T-helper 1 cell treated with Interleukin-12 subunit alpha and Interleukin-12 subunit beta and Interleukin-4 antibody, amounts not matched to agents 30 μg/mL and 1 μg/mL, for 36 hours (primary cell): ENCODE data around the gene KRT4.

Source experiments
- H3K27ac Mint-ChIP-seq: one replicate; pipeline ENCODE4 v1.8.0; 2021; ENCODE audit warnings: mild to moderate bottlenecking, mixed read lengths
- H3K27me3 Mint-ChIP-seq: one replicate; pipeline ENCODE4 v1.8.0; 2021; ENCODE audit warnings: low read depth, mixed read lengths
- H3K36me3 Mint-ChIP-seq: one replicate; pipeline ENCODE4 v1.8.0; 2021; ENCODE audit warnings: low read depth, mixed read lengths
- H3K4me1 Mint-ChIP-seq: one replicate; pipeline ENCODE4 v1.8.0; 2021; ENCODE audit warnings: low read depth, mixed read lengths
- H3K4me3 Mint-ChIP-seq: one replicate; pipeline ENCODE4 v1.8.0; 2021; ENCODE audit warnings: mild to moderate bottlenecking, moderate library complexity, mixed read lengths
- H3K9me3 Mint-ChIP-seq: one replicate; pipeline ENCODE4 v1.8.0; 2021; ENCODE audit warnings: mixed read lengths

The KRT4 gene

GRCh38 chr12:52788876-52789636 lies 24.9 kb downstream of the KRT4 start:
- H3K4me3 Mint-ChIP-seq: no peak overlapping the region
- H3K36me3 Mint-ChIP-seq: no peaks in the 10 kb centered on the region
- H3K27me3 Mint-ChIP-seq: peaks cover 38% of the 10 kb centered on the region
- H3K27ac Mint-ChIP-seq: no peak overlapping the region
- no peaks in the 10 kb centered on the region for H3K9me3 Mint-ChIP-seq
- H3K4me1 Mint-ChIP-seq: peaks cover 2% of the 10 kb centered on the region

GRCh38 chr12:52788192-52788875 lies 25.6 kb downstream of the KRT4 start:
- Mint-ChIP-seq H3K9me3 (no peaks in the 10 kb centered on the region), H3K27me3 (peaks cover 42% of the 10 kb centered on the region), H3K27ac (no peak overlapping the region), H3K36me3 (no peaks in the 10 kb centered on the region), H3K4me3 (no peak overlapping the region), H3K4me1 (peaks cover 2% of the 10 kb centered on the region)

DNA sequence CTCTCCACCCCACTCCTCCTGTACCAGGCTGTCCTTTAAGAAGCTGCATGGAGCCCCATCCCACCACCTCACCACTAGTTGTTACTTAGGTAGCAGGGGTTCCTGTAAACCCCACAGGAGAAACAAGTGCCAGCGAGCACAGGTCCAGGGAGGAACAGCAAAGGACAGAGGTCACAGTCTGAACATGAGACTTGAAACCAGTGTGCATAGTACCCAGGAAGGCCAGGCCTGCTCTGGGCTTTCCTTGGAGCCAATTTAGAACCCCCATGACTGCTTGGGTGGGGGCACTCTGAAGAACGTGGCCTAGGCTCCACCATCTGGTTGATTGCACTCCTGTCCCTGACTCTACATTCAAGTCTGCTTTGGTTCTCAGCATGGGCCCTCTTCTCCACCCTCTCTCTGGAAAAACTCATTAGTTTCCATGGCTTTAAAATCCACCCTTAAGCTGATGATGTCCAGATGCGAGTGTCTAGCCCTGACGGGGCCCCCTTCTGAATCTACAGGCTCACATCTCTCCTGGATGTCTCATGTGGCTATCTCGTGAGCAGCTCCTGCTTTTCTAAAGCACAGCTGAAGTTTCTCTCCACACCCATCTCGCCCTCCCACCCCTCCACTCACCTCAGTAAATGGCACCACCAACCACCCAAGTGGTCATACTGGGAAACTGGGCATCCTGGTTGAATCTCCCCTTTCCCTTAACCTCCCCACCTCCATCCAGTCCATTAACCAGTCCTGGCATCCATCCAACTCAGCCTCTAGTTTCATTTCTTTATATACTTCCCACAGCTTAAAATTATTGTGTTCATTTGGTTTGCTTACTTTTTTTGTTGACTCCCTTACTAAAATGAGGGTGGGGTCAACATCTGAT lies 26.4 kb downstream of the KRT4 start:
- no peaks in the 10 kb centered on the region for H3K36me3 Mint-ChIP-seq
- H3K4me1 Mint-ChIP-seq: peaks cover 2% of the 10 kb centered on the region
- no peaks in the 10 kb centered on the region for H3K9me3 Mint-ChIP-seq
- H3K27me3 Mint-ChIP-seq: peaks cover 42% of the 10 kb centered on the region
- no peak overlapping the region for H3K27ac Mint-ChIP-seq
- H3K4me3 Mint-ChIP-seq: no peak overlapping the region

DNA sequence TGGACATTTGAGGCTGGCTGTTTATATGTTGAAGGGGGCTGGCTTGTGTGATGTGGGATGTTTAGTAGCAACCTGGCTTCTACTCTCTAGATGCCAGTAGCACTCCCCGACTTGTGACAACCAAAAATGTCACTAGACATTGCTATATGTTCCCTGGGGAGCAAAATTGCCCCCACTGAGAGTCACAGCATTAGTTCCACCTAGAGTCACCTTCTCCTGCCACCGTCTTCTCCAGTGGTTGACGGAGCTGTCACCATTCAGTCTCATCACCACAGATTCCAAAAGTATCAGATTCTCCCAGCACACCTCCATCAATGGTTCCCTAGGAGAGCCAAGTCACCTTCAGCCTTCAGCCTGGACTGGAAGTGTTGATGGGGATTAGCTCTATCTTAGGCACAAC lies 29.0 kb downstream of the KRT4 start:
- H3K9me3 Mint-ChIP-seq: no peaks in the 10 kb centered on the region
- H3K27me3 Mint-ChIP-seq: peaks cover 30% of the 10 kb centered on the region
- no peaks in the 10 kb centered on the region for H3K4me1 Mint-ChIP-seq
- no peak overlapping the region for H3K27ac Mint-ChIP-seq
- no peaks in the 10 kb centered on the region for H3K36me3 Mint-ChIP-seq
- H3K4me3 Mint-ChIP-seq: no peak overlapping the region

- Mint-ChIP-seq H3K36me3 (no peaks in the 10 kb centered on the region), H3K27ac (no peak overlapping the region), H3K27me3 (peaks cover 22% of the 10 kb centered on the region), H3K9me3 (no peaks in the 10 kb centered on the region), H3K4me3 (no peak overlapping the region), H3K4me1 (no peaks in the 10 kb centered on the region)
These were observed 30.2 kb downstream of the KRT4 start for GRCh38 chr12:52783563-52784316.

GRCh38 chr12:52782502-52782901 lies 31.4 kb downstream of the KRT4 start:
- Mint-ChIP-seq H3K4me3 (no peak overlapping the region), H3K36me3 (no peaks in the 10 kb centered on the region), H3K9me3 (no peaks in the 10 kb centered on the region), H3K4me1 (no peaks in the 10 kb centered on the region), H3K27ac (no peak overlapping the region), H3K27me3 (peaks cover 19% of the 10 kb centered on the region)

DNA sequence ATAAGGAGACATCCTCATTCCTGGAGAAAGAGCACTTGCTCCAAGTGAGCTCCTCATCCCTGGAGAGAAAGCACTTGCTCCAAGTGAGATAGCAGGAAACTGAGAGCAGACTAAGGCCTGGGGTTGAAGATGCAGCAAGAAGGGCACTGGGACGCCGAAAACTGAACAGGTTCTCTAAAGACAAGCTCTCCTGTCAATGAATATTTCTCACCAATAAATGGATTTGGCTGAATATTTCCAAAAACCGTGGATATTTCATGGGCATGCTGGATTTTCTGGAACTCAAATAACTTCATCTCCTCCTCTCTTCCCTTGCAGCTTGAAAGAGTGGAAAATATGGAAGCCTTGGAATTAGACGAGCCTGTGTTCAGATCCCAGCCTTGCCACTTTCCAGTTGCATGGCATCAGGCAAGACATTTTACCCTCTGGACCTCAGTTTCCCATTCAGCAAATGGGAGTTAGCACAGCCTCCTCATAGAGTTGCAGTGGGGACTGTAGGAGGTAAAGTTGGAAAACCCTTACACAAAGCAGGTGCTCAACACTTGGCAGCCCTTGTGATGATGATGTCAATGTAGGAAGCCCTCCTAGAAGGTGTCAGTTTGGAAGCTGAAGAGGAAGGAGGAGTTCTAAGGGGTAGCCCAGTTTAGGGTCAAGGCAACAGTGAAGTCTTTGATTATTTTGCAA lies 32.4 kb downstream of the KRT4 start:
- Mint-ChIP-seq H3K4me1 (no peaks in the 10 kb centered on the region), H3K36me3 (no peaks in the 10 kb centered on the region), H3K27me3 (peaks cover 19% of the 10 kb centered on the region), H3K4me3 (no peak overlapping the region), H3K27ac (no peak overlapping the region), H3K9me3 (no peaks in the 10 kb centered on the region)

GRCh38 chr12:52779914-52780313 lies 34.0 kb downstream of the KRT4 start:
- Mint-ChIP-seq H3K9me3 (no peaks in the 10 kb centered on the region), H3K4me1 (no peaks in the 10 kb centered on the region), H3K27ac (no peak overlapping the region), H3K36me3 (no peaks in the 10 kb centered on the region), H3K27me3 (peaks cover 23% of the 10 kb centered on the region), H3K4me3 (no peak overlapping the region)

- Mint-ChIP-seq H3K36me3 (no peaks in the 10 kb centered on the region), H3K4me1 (no peaks in the 10 kb centered on the region), H3K4me3 (no peak overlapping the region), H3K9me3 (no peaks in the 10 kb centered on the region), H3K27me3 (peaks cover 17% of the 10 kb centered on the region), H3K27ac (no peak overlapping the region)
These were observed 35.1 kb downstream of the KRT4 start for GRCh38 chr12:52778833-52779232.

DNA sequence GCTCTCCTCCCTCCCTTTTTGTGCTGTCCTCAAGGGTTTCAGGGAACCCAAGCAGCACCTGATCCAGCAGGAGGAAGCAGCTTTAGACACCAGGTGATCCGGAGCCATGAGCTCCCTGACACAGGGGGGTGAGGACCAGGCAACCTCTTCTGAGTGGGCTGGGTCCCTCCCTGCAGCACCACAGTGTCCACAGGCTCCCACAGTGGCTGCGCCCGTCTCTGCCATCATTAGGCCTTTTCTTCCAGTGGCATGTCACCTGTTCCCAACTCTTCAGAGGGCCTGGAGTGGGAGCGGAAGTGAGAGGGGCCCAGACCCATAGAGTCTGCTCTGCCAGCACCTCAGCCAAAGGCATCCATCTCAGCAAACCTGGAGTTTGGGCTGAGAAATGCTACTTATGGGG lies 36.4 kb downstream of the KRT4 start:
- no peaks in the 10 kb centered on the region for H3K4me1 Mint-ChIP-seq
- H3K27ac Mint-ChIP-seq: no peak overlapping the region
- H3K9me3 Mint-ChIP-seq: no peaks in the 10 kb centered on the region
- H3K27me3 Mint-ChIP-seq: peaks cover 12% of the 10 kb centered on the region
- H3K36me3 Mint-ChIP-seq: no peaks in the 10 kb centered on the region
- no peak overlapping the region for H3K4me3 Mint-ChIP-seq

GRCh38 chr12:52776913-52777395 lies 37.0 kb downstream of the KRT4 start, which contains the start of gene KRT76:
TSS of gene KRT76 (minus strand) at chr12:52777345. CDS start at chr12:52777291, 54 bp downstream.
- Mint-ChIP-seq H3K4me1 (no peaks in the 10 kb centered on the region), H3K4me3 (no peak within 1 kb of the TSS), H3K9me3 (no peaks in the 10 kb centered on the region), H3K27ac (no peak within 1 kb of the TSS), H3K36me3 (no peaks in the 10 kb centered on the region), H3K27me3 (peaks cover 12% of the 10 kb centered on the region)

- H3K27me3 Mint-ChIP-seq: peaks cover 12% of the 10 kb centered on the region
- no peak overlapping the region for H3K27ac Mint-ChIP-seq
- H3K9me3 Mint-ChIP-seq: no peaks in the 10 kb centered on the region
- H3K36me3 Mint-ChIP-seq: no peaks in the 10 kb centered on the region
- no peaks in the 10 kb centered on the region for H3K4me1 Mint-ChIP-seq
- no peak overlapping the region for H3K4me3 Mint-ChIP-seq
These were observed 37.5 kb downstream of the KRT4 start for GRCh38 chr12:52776435-52776834.

GRCh38 chr12:52774629-52775250 lies 39.2 kb downstream of the KRT4 start:
- Mint-ChIP-seq H3K27me3 (peaks cover 12% of the 10 kb centered on the region), H3K36me3 (no peaks in the 10 kb centered on the region), H3K4me1 (no peaks in the 10 kb centered on the region), H3K27ac (no peak overlapping the region), H3K4me3 (no peak overlapping the region), H3K9me3 (no peaks in the 10 kb centered on the region)
